Loucy (cell line): ENCODE measurements around the gene TTC12.

ENCODE experiments used
- CTCF ChIP-seq: fragments of 200-600 bp; sonication (generic); conservative IDR thresholded peaks from 2 replicates; pipeline ENCODE4 v1.5.1; 2014; ENCODE audit warnings: mild to moderate bottlenecking, antibody characterized with exemption, low read length
- EZH2phosphoT487 ChIP-seq: fragments of 200-600 bp; IDR thresholded peaks from 2 replicates; pipeline ENCODE4 v1.6.1; 2018; ENCODE audit warnings: antibody characterized with exemption, mild to moderate bottlenecking, moderate library complexity, borderline replicate concordance

- TF ChIP-seq CTCF (no peak), EZH2phosphoT487 (no peak)
These were observed 17.6 kb downstream of the TTC12 start for GRCh38 chr11:113332023-113332422.
